ENCODE results near the gene DNAJC17. TPM values are rescaled to one million over a fixed set of nuclear protein-coding genes. Genes with fewer than 3 reads are reported as not detected.

Gene DNAJC17
- total and polyA plus RNA-seq, 2 of the 13 experiments (the other 11 are each of a cell fraction or from before 2014, with no cell fraction given), result 22.2 to 26.5 TPM

DNA sequence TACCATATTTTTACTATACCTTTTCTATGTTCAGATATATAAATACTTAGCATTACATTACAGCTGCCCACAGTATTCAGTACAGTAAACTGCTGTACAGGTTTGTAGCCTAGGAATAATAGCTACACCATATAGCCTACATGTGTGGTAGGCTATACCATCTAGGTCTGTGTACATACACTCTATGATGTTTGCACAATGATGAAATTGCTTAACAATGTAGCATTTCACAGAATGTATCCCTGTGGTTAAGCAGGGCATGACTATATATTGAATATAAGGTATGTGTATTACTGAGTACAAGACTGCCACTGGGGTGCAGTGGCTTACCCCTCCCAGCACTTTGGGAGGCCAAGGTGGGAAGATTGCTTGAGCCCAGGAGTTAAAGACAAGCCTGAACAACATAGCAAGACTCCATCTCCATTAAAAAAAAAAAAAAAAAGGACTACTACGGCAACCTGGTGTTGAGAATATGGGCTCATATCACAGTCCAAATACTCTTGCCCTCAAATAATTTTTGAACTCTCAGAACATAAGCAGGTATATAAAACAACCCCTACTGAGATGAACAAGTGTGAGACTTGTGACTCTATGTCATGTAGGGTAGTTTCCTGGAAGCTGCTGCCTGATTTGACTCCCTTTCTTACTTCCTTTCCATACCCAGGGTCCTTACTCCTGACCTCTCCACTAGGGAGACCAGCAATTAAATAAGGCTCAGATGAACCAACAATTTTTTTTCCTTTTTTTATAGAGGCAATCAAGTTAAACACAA lies 16.5 kb upstream of the DNAJC17 start (continued):
- peak; percentile 41; the same call in 1 of the 2 replicates for TF ChIP-seq RXRB (CRISPR knock-in tag; IDR thresholded peaks at IDR 0.05; ENCODE audit: borderline replicate concordance)
- TF ChIP-seq ASH2L (IDR thresholded peaks at IDR 0.05; ENCODE audit: insufficient read length, low read depth, low read length), result no peak
- TF ChIP-seq ZNF598 (CRISPR knock-in tag; IDR thresholded peaks at IDR 0.05; ENCODE audit: borderline replicate concordance), result no peak
- TF ChIP-seq ZFP90 (CRISPR knock-in tag; IDR thresholded peaks at IDR 0.05; ENCODE audit: borderline replicate concordance), result no peak
- TF ChIP-seq, protein P1, sequence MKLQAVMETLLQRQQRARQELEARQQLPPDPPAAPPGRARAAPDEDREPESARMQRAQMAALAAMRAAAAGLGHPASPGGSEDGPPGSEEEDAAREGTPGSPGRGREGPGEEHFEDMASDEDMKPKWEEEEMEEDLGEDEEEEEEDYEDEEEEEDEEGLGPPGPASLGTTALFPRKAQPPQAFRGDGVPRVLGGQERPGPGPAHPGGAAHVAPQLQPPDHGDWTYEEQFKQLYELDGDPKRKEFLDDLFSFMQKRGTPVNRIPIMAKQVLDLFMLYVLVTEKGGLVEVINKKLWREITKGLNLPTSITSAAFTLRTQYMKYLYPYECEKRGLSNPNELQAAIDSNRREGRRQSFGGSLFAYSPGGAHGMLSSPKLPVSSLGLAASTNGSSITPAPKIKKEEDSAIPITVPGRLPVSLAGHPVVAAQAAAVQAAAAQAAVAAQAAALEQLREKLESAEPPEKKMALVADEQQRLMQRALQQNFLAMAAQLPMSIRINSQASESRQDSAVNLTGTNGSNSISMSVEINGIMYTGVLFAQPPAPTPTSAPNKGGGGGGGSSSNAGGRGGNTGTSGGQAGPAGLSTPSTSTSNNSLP (IDR thresholded peaks at IDR 0.05; ENCODE audit: low read depth, low read length), result peak; percentile 68; the same call in 1 of the 2 replicates
- TF ChIP-seq, protein P2, sequence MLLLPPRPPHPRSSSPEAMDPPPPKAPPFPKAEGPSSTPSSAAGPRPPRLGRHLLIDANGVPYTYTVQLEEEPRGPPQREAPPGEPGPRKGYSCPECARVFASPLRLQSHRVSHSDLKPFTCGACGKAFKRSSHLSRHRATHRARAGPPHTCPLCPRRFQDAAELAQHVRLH (CRISPR knock-in tag; IDR thresholded peaks at IDR 0.05; ENCODE audit: borderline replicate concordance, low read depth), result no peak
- TF ChIP-seq, protein P3, sequence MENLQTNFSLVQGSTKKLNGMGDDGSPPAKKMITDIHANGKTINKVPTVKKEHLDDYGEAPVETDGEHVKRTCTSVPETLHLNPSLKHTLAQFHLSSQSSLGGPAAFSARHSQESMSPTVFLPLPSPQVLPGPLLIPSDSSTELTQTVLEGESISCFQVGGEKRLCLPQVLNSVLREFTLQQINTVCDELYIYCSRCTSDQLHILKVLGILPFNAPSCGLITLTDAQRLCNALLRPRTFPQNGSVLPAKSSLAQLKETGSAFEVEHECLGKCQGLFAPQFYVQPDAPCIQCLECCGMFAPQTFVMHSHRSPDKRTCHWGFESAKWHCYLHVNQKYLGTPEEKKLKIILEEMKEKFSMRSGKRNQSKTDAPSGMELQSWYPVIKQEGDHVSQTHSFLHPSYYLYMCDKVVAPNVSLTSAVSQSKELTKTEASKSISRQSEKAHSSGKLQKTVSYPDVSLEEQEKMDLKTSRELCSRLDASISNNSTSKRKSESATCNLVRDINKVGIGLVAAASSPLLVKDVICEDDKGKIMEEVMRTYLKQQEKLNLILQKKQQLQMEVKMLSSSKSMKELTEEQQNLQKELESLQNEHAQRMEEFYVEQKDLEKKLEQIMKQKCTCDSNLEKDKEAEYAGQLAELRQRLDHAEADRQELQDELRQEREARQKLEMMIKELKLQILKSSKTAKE (CRISPR knock-in tag; IDR thresholded peaks at IDR 0.05; ENCODE audit: borderline replicate concordance), result no peak
- TF ChIP-seq, protein P4, sequence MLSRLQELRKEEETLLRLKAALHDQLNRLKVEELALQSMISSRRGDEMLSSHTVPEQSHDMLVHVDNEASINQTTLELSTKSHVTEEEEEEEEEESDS (CRISPR knock-in tag; IDR thresholded peaks at IDR 0.05; ENCODE audit: borderline replicate concordance), result no peak
- TF ChIP-seq, protein P5, sequence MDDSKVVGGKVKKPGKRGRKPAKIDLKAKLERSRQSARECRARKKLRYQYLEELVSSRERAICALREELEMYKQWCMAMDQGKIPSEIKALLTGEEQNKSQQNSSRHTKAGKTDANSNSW (CRISPR knock-in tag; IDR thresholded peaks at IDR 0.05; ENCODE audit: borderline replicate concordance), result no peak
- TF ChIP-seq ZNF570 (CRISPR knock-in tag; IDR thresholded peaks at IDR 0.05; ENCODE audit: borderline replicate concordance), result no peak
- no peak for TF ChIP-seq ZNF20 (CRISPR knock-in tag; IDR thresholded peaks at IDR 0.05)
- TF ChIP-seq ZNF558 (CRISPR knock-in tag; IDR thresholded peaks at IDR 0.05; ENCODE audit: borderline replicate concordance), result no peak
- TF ChIP-seq SOX6 (IDR thresholded peaks at IDR 0.05), result no peak
- TF ChIP-seq SOX6 (CRISPR knock-in tag; IDR thresholded peaks at IDR 0.05), result no peak
- TF ChIP-seq, protein P6, sequence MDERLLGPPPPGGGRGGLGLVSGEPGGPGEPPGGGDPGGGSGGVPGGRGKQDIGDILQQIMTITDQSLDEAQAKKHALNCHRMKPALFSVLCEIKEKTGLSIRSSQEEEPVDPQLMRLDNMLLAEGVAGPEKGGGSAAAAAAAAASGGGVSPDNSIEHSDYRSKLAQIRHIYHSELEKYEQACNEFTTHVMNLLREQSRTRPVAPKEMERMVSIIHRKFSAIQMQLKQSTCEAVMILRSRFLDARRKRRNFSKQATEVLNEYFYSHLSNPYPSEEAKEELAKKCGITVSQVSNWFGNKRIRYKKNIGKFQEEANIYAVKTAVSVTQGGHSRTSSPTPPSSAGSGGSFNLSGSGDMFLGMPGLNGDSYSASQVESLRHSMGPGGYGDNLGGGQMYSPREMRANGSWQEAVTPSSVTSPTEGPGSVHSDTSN (CRISPR knock-in tag; IDR thresholded peaks at IDR 0.05), result no peak
- TF ChIP-seq, protein P7, sequence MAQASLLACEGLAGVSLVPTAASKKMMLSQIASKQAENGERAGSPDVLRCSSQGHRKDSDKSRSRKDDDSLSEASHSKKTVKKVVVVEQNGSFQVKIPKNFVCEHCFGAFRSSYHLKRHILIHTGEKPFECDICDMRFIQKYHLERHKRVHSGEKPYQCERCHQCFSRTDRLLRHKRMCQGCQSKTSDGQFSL (CRISPR knock-in tag; IDR thresholded peaks at IDR 0.05), result no peak
- TF ChIP-seq, protein P8, sequence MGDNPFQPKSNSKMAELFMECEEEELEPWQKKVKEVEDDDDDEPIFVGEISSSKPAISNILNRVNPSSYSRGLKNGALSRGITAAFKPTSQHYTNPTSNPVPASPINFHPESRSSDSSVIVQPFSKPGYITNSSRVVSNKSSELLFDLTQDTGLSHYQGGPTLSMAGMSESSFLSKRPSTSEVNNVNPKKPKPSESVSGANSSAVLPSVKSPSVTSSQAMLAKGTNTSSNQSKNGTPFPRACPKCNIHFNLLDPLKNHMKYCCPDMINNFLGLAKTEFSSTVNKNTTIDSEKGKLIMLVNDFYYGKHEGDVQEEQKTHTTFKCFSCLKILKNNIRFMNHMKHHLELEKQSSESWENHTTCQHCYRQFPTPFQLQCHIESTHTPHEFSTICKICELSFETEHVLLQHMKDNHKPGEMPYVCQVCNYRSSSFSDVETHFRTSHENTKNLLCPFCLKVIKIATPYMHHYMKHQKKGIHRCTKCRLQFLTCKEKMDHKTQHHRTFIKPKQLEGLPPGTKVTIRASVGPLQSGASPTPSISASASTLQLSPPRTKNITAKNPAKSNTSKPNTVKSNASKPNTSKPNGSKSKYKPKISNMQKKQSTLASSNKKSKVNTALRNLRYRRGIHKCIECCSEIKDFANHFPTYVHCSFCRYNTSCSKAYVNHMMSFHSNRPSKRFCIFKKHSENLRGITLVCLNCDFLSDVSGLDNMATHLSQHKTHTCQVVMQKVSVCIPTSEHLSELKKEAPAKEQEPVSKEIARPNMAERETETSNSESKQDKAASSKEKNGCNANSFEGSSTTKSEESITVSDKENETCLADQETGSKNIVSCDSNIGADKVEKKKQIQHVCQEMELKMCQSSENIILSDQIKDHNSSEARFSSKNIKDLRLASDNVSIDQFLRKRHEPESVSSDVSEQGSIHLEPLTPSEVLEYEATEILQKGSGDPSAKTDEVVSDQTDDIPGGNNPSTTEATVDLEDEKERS (CRISPR knock-in tag; IDR thresholded peaks at IDR 0.05), result no peak

All from HepG2 (cell line).